Mesothelial cell of epicardium (in vitro differentiated cells): ENCODE results near the gene ENOX2. TPM values are rescaled to one million over a fixed set of nuclear protein-coding genes. Genes with fewer than 3 reads are reported as not detected.

Experiments
- DNase-seq, 2 experiments: peaks; one replicate each; pipeline ENCODE4 v3.0.0; 2021; ENCODE audit warnings: low spot score in 2 of 2; ENCODE audit not compliant: unreplicated experiment in 2 of 2
- H3K27ac Mint-ChIP-seq: 2 replicates; pipeline ENCODE4 v1.8.0; 2021; ENCODE audit warnings: mixed read lengths
- H3K27me3 Mint-ChIP-seq: 2 replicates; pipeline ENCODE4 v1.8.0; 2021; ENCODE audit warnings: low read depth, mixed read lengths
- H3K36me3 Mint-ChIP-seq: 2 replicates; pipeline ENCODE4 v1.8.0; 2021; ENCODE audit warnings: mixed read lengths
- H3K4me1 Mint-ChIP-seq: 2 replicates; pipeline ENCODE4 v1.8.0; 2021; ENCODE audit warnings: mixed read lengths
- H3K4me3 Mint-ChIP-seq: 2 replicates; pipeline ENCODE4 v1.8.0; 2021; ENCODE audit warnings: mild to moderate bottlenecking, moderate library complexity, mixed read lengths
- H3K9me3 Mint-ChIP-seq: 2 replicates; pipeline ENCODE4 v1.8.0; 2021; ENCODE audit warnings: mixed read lengths
- CTCF ChIP-seq: fragments of 200-600 bp; sonication (generic); IDR thresholded peaks from one replicate; pipeline ENCODE4 v1.5.0; 2021; ENCODE audit warnings: antibody characterized with exemption; ENCODE audit not compliant: unreplicated experiment
- total RNA-seq: library from RNA; stranded (reverse); gene quantifications from 3 replicates; pipeline ENCODE4 v1.2.1, GENCODE V29; 2021

The ENOX2 gene
- total RNA-seq, 1 donor from 2014 or later, result 13.0 TPM

DNA sequence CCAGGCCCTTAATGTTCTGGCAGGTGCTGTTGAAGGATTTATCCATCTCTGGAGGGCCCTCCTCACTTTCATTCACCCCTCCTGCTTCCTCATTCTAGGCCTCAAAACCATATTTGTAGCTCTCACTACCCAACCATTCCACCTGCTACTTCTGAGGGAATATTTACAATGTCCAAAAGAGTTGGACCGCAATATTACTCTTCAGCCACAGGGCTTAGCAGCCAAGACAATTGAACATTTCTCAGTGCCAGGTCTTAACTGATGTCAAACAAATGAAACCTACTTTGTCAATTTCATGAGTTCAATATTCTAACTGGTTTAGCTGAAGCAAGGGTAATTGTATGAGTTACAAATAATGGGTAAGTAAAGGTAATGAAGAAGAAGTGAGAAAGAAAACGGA, 113.2 kb downstream of the ENOX2 start:
- H3K27me3 Mint-ChIP-seq, result peaks cover 3% of the 10 kb centered on the region
- H3K9me3 Mint-ChIP-seq, result peaks cover 5% of the 10 kb centered on the region
- H3K27ac Mint-ChIP-seq, result no peak overlapping the region
- no peaks in the 10 kb centered on the region for H3K36me3 Mint-ChIP-seq
- DNase-seq, result no peak
- TF ChIP-seq CTCF, result no peak
- H3K4me1 Mint-ChIP-seq, result peaks cover 12% of the 10 kb centered on the region
- H3K4me3 Mint-ChIP-seq, result no peak overlapping the region

DNA sequence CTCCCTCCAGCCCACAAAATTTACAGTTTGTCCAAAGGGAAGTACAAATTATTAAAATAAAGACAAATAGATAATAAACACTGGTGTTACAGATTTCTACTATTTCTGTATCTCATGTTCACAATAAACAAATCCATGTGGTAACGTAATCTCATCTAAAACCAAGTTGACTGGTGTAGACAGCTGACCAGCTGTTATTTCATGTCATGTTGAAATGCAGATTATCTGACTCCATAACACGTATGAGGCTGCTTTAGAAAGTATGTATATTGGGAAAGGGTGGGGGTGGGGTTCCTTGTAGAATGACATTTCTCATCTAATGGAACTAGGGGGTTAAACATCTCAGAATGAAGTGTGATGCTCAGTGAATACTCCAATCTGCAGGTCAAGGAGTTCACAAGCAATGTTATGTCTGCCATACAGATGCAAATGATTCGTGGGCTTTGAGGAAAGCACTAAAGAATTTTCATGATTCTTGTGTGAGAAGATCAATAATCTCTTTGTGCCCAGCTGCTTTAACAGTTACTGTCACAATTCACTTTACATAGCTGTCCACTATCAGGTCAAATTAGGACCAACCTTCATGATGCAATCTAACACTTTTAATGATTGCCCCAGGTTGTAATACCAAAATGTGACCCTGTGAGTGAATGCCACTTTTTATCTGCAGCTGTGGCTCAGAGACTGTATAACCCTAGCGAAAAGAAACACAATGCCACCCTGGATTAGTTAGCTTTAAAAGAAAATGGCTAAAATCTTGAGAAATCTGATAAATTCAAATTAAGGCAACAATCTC, 114.0 kb downstream of the ENOX2 start:
- peaks cover 6% of the 10 kb centered on the region for H3K4me1 Mint-ChIP-seq
- no peak overlapping the region for H3K4me3 Mint-ChIP-seq
- peaks cover 5% of the 10 kb centered on the region for H3K9me3 Mint-ChIP-seq
- H3K27me3 Mint-ChIP-seq, result peaks cover 3% of the 10 kb centered on the region
- no peak for TF ChIP-seq CTCF
- no peak for DNase-seq
- H3K27ac Mint-ChIP-seq, result no peak overlapping the region
- H3K36me3 Mint-ChIP-seq, result no peaks in the 10 kb centered on the region

DNA sequence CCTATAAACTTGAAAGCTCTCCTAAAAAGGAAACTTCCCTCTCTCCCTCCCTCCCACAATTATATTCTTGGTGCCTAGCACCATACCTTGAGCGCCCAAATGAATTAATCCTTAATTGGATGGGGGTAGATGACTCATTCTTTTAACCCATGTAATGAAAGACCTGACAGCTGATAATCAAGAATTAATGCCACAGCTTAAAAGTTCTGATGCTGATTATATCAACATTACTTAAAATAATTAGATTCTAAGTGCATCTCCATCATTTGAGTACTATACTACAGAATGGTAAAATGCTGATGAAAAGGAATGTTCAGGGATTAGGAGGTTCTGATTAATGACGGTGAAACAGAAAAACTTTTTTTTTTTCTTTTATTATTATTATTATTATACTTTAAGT, 117.0 kb downstream of the ENOX2 start:
- H3K4me1 Mint-ChIP-seq, result no peaks in the 10 kb centered on the region
- H3K27ac Mint-ChIP-seq, result no peak overlapping the region
- DNase-seq, result no peak
- no peaks in the 10 kb centered on the region for H3K36me3 Mint-ChIP-seq
- H3K27me3 Mint-ChIP-seq, result no peaks in the 10 kb centered on the region
- no peak overlapping the region for H3K4me3 Mint-ChIP-seq
- no peak for TF ChIP-seq CTCF
- H3K9me3 Mint-ChIP-seq, result no peaks in the 10 kb centered on the region

DNA sequence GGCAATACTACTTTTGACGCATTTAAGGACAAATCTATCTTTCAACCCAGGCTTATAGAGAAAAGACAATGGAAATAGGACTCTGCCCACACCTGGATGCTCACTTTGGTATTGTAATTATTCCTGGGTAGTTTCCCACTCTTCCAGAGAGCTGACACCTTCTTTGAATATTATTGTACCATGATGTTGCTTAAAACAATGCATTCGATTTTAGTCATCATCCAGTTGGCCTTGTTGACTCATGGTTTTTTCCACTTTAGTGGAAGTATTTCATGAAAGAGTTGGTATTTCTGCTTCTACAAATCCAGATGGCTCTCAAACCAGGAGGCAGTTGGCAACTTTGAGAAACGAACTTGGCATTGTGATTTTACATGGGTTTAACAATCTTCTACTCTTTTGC, 124.2 kb downstream of the ENOX2 start:
- Mint-ChIP-seq H3K36me3 (no peaks in the 10 kb centered on the region), H3K4me1 (no peaks in the 10 kb centered on the region), H3K9me3 (no peaks in the 10 kb centered on the region), H3K4me3 (no peak overlapping the region), H3K27me3 (no peaks in the 10 kb centered on the region), H3K27ac (no peak overlapping the region)
- DNase-seq, result no peak
- TF ChIP-seq CTCF, result no peak

DNA sequence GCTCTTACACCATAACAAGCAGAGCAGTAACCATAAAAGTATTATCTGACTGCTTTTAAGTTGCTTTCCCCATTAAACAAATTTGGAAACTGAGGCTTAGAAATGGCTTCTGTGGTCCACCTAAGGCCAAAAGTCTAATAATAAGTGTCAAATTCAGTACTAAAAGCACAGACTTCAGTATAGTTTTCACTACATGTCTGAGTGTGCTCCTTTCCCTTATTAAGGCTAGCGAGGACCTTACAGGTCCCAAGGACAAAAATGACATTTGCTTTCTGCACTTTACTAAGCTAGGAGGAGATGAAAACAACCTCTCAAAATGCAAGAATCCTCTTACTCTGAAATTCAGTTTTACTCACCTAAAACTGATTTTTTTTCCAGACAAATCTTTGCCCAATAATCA, 127.2 kb downstream of the ENOX2 start:
- no peaks in the 10 kb centered on the region for H3K27me3 Mint-ChIP-seq
- H3K27ac Mint-ChIP-seq, result no peak overlapping the region
- no peaks in the 10 kb centered on the region for H3K4me1 Mint-ChIP-seq
- no peak for TF ChIP-seq CTCF
- DNase-seq, result no peak
- H3K9me3 Mint-ChIP-seq, result no peaks in the 10 kb centered on the region
- H3K36me3 Mint-ChIP-seq, result no peaks in the 10 kb centered on the region
- no peak overlapping the region for H3K4me3 Mint-ChIP-seq
